ENCODE data around the gene GSE1. TPM values are rescaled to one million over a fixed set of nuclear protein-coding genes. Genes with fewer than 3 reads are reported as not detected.
A peak's percentile ranks its signal among the peaks of the same experiment; 100 is the strongest.

The GSE1 gene
- total RNA-seq, 4 donors from 2014 or later, result 45.1 to 89.3 (median 71.3) TPM

GRCh38 chr16:85720302-85720637, 107.1 kb downstream of the GSE1 start:
- H3K27me3 ChIP-seq, result no peaks in the 10 kb centered on the region
- no peak overlapping the region for H3K4me3 ChIP-seq
- DNase-seq (peak; percentile 20 to 41), ATAC-seq (no peak)
- H3K36me3 ChIP-seq, result no peaks in the 10 kb centered on the region
- in situ Hi-C loops (cut with MboI; ENCODE audit: low sequenced_read_pairs in 4 of 4) (loop anchor here in 1 of 4 donors (25.0 kb wide), 2 partner anchors 308 to 458 kb away; no protein-coding TSS in a partner anchor), intact Hi-C loops (cut with DNase I; ENCODE audit: low total_unique reads) (no loop called here)
- no peak for TF ChIP-seq CTCF (IDR thresholded peaks at IDR 0.05 in 4 of 5, conservative IDR thresholded peaks at IDR 0.05 in 1 of 5)
- TF ChIP-seq POLR2A (IDR thresholded peaks at IDR 0.05), result no peak
- H3K4me1 ChIP-seq, result peaks cover 30 to 32% of the 10 kb centered on the region in 2 donors
- peak overlapping the region in 1 of 4 donors; percentile 40 for H3K27ac ChIP-seq
- no peaks in the 10 kb centered on the region for H3K9me3 ChIP-seq

GRCh38 chr16:85722128-85722893, 109.2 kb downstream of the GSE1 start:
- intact Hi-C loops (cut with DNase I; ENCODE audit: low total_unique reads), result no loop called here
- Histone ChIP-seq H3K9me3 (no peaks in the 10 kb centered on the region), H3K36me3 (no peaks in the 10 kb centered on the region), H3K4me1 (peaks cover 30 to 32% of the 10 kb centered on the region in 2 donors), H3K27ac (peak overlapping the region; percentile 68 to 84 (median 82)), H3K4me3 (no peak overlapping the region), H3K27me3 (peaks cover 0 to 3% (median 0%) of the 10 kb centered on the region in 3 donors)
- ATAC-seq (peak; percentile 92 to 96), DNase-seq (peak; percentile 49 to 55)
- TF ChIP-seq CTCF (IDR thresholded peaks at IDR 0.05 in 4 of 5, conservative IDR thresholded peaks at IDR 0.05 in 1 of 5) (no peak), POLR2A (IDR thresholded peaks at IDR 0.05) (no peak)
- in situ Hi-C loops (cut with MboI; ENCODE audit: low sequenced_read_pairs in 4 of 4), result loop anchor here in 1 of 4 donors (25.0 kb wide), 2 partner anchors 310 to 460 kb away; no protein-coding TSS in a partner anchor

GRCh38 chr16:85724126-85724879, 111.2 kb downstream of the GSE1 start:
- Histone ChIP-seq H3K27ac (no peak overlapping the region), H3K36me3 (no peaks in the 10 kb centered on the region), H3K27me3 (peaks cover 0 to 5% (median 3%) of the 10 kb centered on the region in 3 donors), H3K4me3 (no peak overlapping the region), H3K4me1 (peaks cover 20 to 21% of the 10 kb centered on the region in 2 donors), H3K9me3 (no peaks in the 10 kb centered on the region)
- in situ Hi-C loops (cut with MboI; ENCODE audit: low sequenced_read_pairs in 4 of 4), result loop anchor here in 1 of 4 donors (25.0 kb wide), 2 partner anchors 312 to 462 kb away; no protein-coding TSS in a partner anchor
- DNase-seq (no peak), ATAC-seq (no peak)
- intact Hi-C loops (cut with DNase I; ENCODE audit: low total_unique reads), result no loop called here
- TF ChIP-seq POLR2A (IDR thresholded peaks at IDR 0.05) (no peak), CTCF (IDR thresholded peaks at IDR 0.05 in 4 of 5, conservative IDR thresholded peaks at IDR 0.05 in 1 of 5) (no peak)

- H3K4me3 ChIP-seq, result no peak overlapping the region
- no peak overlapping the region for H3K27ac ChIP-seq
- H3K36me3 ChIP-seq, result no peaks in the 10 kb centered on the region
- intact Hi-C loops (cut with DNase I; ENCODE audit: low total_unique reads), result no loop called here
- H3K9me3 ChIP-seq, result no peaks in the 10 kb centered on the region
- in situ Hi-C loops (cut with MboI; ENCODE audit: low sequenced_read_pairs in 4 of 4), result loop anchor here in 1 of 4 donors (25.0 kb wide), 2 partner anchors 313 to 463 kb away; no protein-coding TSS in a partner anchor
- peaks cover 0 to 5% (median 3%) of the 10 kb centered on the region in 3 donors for H3K27me3 ChIP-seq
- DNase-seq (no peak), ATAC-seq (no peak)
- peaks cover 20 to 21% of the 10 kb centered on the region in 2 donors for H3K4me1 ChIP-seq
- TF ChIP-seq CTCF (IDR thresholded peaks at IDR 0.05 in 4 of 5, conservative IDR thresholded peaks at IDR 0.05 in 1 of 5) (no peak), POLR2A (IDR thresholded peaks at IDR 0.05) (no peak)
Measured at GRCh38 chr16:85724936-85725335, 111.8 kb downstream of the GSE1 start.

Other genes with a start within 250 kb of the GSE1 start
- gene GINS2, start 75.6 kb downstream of the GSE1 start, total RNA-seq, result 1 to 10 TPM in 2 of 4 donors, under 1 TPM in 1, not detected in 1; 0.33 to 1.6 (median 1.6) TPM
- 1 to 10 TPM in 1 of 4 donors, not detected in 3; 1.3 TPM for gene C16orf74, start 137.8 kb downstream of the GSE1 start, total RNA-seq
- gene EMC8, start 186.2 kb downstream of the GSE1 start, total RNA-seq, result 10 to 100 TPM; 29.6 to 39.8 (median 36.4) TPM
- gene COX4I1, start 186.4 kb downstream of the GSE1 start, total RNA-seq, result 100 to 1,000 TPM; 666 to 782 (median 689) TPM

Measured in gastrocnemius medialis (tissue), 4 donors.